Central memory CD8-positive, alpha-beta T cell (primary cell): Measurements from ENCODE around the gene RAD17.
"Not testable (repeated sequence)": the region's sequence is repeated elsewhere in the genome, so short reads cannot be mapped to it uniquely, and the experiment has no call there.

Source experiments
- ATAC-seq: fragments of 150-1000 bp; cut with Tn5 transposase; replicated peaks from 2 replicates; pipeline ENCODE4 v1.10.0; 2022; ENCODE audit warnings: mild to moderate bottlenecking, moderate FRiP score, moderate number of reproducible peaks; ENCODE audit not compliant: poor library complexity, severe bottlenecking; ENCODE audit errors: extremely low read depth
- DNase-seq, 2 donors: peaks; one replicate each; pipeline ENCODE4 v3.0.0; 2021; ENCODE audit warnings: low spot score in 2 of 2
- H3K27ac Mint-ChIP-seq: one replicate; pipeline ENCODE4 v1.8.0; 2022; ENCODE audit warnings: low read depth, mild to moderate bottlenecking, moderate library complexity, mixed read lengths
- H3K27me3 Mint-ChIP-seq: one replicate; pipeline ENCODE4 v1.8.0; 2022; ENCODE audit warnings: mixed read lengths
- H3K36me3 Mint-ChIP-seq: one replicate; pipeline ENCODE4 v1.8.0; 2022; ENCODE audit warnings: mild to moderate bottlenecking, moderate library complexity, mixed read lengths; ENCODE audit not compliant: insufficient read depth
- H3K4me1 Mint-ChIP-seq: one replicate; pipeline ENCODE4 v1.8.0; 2022; ENCODE audit warnings: mixed read lengths
- H3K4me3 Mint-ChIP-seq: one replicate; pipeline ENCODE4 v1.8.0; 2022; ENCODE audit warnings: mild to moderate bottlenecking, moderate library complexity, mixed read lengths
- H3K9me3 Mint-ChIP-seq: one replicate; pipeline ENCODE4 v1.8.0; 2022; ENCODE audit warnings: mixed read lengths

The RAD17 gene

DNA sequence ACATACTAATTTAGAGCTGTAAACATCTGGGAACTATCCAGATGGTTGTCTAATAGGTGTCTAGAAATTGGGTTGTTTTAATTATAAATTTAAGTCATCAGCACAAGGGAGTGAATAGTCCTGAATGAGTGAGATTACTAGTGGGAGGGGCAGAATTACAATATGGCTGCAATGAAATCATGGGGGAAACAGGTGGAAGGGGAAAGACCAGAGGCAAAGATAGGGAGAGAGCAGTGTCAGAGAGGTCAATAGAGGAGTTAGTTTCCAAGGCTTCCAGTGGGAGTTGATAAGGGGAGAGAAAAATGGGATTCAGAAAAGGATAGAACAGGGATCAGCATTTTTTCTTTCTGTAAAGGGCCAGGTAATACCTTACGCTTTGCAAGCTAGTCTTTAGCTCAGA, 9.2 kb upstream of the RAD17 start:
- Mint-ChIP-seq H3K27me3 (no peaks in the 10 kb centered on the region), H3K36me3 (peaks cover 34% of the 10 kb centered on the region), H3K4me3 (no peak overlapping the region), H3K9me3 (no peaks in the 10 kb centered on the region), H3K27ac (peak overlapping the region; percentile 10), H3K4me1 (peaks cover 33% of the 10 kb centered on the region)
- no peak for ATAC-seq
- DNase-seq, result no peak

DNA sequence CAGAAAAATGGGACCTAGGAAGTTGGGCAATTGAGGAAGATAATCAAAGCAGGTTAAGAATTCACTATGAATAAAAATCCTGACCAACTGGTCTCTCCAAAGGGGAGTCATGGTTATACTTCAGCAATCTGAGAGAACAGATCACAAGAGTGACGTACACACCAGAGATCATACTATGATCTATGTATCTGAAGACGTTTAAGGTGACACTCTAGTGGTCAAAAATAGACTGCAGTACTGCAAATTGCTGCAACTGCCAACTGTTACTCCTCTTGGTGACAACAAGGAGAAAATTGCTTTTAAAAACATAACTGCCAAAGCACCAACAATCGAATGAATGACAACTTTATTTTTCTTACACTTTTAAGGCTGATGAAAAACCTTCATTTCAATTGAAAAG, 5.2 kb upstream of the RAD17 start:
- ATAC-seq, result no peak
- Mint-ChIP-seq H3K27me3 (no peaks in the 10 kb centered on the region), H3K4me1 (peaks cover 38% of the 10 kb centered on the region), H3K27ac (no peak overlapping the region), H3K4me3 (no peak overlapping the region), H3K36me3 (peaks cover 54% of the 10 kb centered on the region), H3K9me3 (no peaks in the 10 kb centered on the region)
- no peak for DNase-seq

DNA sequence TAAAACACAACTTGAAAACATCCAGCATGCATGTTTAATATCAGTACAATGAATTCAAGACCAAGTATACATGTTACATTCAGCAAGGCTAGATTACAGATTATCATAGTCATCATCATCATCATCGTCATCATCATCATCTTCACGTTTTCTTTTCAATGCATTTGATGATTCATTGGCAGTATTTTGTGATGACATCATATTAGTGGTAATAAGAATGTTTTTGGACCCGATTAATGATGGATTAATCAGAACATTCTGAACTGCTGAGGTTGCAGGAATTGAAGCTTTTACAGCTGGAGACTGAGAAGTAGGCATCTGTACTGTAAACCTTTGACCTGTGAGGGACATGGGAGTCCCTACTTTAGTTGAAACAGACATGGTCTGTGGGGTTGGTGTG, 4.8 kb upstream of the RAD17 start:
- no peak for DNase-seq
- H3K27ac Mint-ChIP-seq, result no peak overlapping the region
- H3K36me3 Mint-ChIP-seq, result peaks cover 58% of the 10 kb centered on the region
- peaks cover 36% of the 10 kb centered on the region for H3K4me1 Mint-ChIP-seq
- ATAC-seq, result no peak
- no peaks in the 10 kb centered on the region for H3K27me3 Mint-ChIP-seq
- H3K9me3 Mint-ChIP-seq, result no peaks in the 10 kb centered on the region
- no peak overlapping the region for H3K4me3 Mint-ChIP-seq

DNA sequence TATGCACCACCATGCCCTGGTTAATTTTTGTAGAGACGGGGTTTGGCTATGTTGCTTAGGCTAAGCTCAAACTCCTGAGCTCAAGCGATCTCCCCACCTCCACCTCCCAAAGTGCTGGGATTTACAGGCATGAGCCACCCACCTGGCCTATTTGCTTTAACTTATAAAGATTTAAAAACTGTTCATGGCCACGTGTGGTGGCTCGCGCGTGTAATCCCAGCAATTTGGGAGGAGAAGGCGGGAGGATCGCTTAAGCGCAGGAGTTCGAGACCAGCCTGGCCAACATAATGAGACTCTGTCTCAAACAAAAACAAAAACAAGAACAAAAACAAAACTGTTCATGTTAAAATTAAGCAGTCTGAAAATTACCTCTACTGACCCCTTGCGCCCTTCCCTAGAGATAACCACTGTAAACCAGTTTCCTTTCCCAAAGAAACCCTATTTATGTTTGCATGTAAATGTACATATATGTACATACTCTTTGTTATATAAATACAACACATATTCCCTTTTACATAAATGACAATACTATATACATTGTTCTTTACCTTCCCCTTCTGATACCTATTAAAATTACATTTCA, 1.8 kb upstream of the RAD17 start:
- H3K4me1 Mint-ChIP-seq, result peaks cover 30% of the 10 kb centered on the region
- H3K9me3 Mint-ChIP-seq, result no peaks in the 10 kb centered on the region
- DNase-seq (no peak), ATAC-seq (no peak)
- no peaks in the 10 kb centered on the region for H3K27me3 Mint-ChIP-seq
- H3K36me3 Mint-ChIP-seq, result peaks cover 51% of the 10 kb centered on the region
- peak overlapping the region; percentile 90 for H3K4me3 Mint-ChIP-seq
- H3K27ac Mint-ChIP-seq, result peak overlapping the region; percentile 98

DNA sequence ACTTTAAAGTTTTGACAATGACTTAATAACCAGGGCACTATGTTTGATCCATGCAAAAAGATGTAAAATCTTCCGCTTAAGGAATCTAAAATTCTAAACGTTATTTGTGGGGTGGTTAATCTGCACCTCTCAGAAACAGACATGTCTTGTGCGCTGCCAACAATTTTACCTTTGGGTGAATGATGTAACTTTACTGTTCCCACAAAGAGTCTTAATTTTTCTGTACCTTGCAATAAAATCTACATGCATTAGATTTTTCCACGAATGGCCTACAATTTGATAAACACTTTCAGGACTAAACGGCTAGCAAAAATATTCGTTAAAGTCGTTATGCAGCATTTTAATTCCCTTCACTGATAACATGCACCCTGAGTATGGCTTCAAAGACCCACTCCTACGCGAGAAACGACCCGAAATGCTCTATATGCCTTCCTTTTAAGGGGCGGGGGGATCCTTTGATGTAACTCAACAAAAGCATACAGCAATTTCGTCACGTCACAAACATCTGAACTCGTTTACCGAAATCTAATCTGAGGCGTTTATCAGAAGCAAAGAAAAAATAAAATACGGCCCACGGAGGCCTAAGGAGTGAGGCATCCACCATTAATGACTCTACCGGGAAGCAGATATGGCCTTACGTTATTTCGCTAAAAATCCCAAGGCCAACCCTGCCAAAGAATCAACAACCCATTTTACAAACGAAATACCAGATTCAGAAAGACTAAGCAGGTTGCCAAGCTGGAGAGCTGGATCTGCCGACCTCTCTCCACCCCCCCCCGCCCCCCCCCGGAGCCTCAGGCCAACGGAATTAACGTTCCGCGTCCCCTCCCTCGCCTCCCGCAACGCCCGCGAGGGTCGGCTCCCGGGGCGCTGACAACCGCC, 919 bp upstream of the RAD17 start:
- H3K4me1 Mint-ChIP-seq, result peaks cover 30% of the 10 kb centered on the region
- ATAC-seq, result peak; percentile 9
- H3K27me3 Mint-ChIP-seq, result no peaks in the 10 kb centered on the region
- H3K36me3 Mint-ChIP-seq, result peaks cover 48% of the 10 kb centered on the region
- peak overlapping the region; percentile 90 for H3K4me3 Mint-ChIP-seq
- peak overlapping the region; percentile 98 for H3K27ac Mint-ChIP-seq
- no peak for DNase-seq
- H3K9me3 Mint-ChIP-seq, result no peaks in the 10 kb centered on the region

DNA sequence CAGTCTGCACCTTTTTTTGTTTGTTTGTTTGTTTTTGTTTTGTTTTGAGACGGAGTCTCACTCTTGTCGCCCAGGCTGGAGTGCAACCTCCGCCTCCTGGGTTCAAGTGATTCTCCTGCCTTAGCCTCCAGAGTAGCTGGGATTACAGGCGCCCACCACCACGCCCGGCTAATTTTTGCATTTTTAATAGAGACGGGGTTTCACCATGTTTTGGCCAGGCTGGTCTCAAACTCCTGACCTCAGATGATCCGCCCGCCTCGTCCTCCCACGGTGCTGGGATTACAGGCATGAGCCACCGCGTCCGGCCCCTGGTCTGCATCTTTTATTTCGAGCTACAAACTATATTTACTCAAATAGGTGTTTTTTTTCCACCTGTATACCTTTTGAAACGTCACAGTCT, 717 bp downstream of the RAD17 start:
- H3K4me1 Mint-ChIP-seq, result peaks cover 25% of the 10 kb centered on the region
- peaks cover 42% of the 10 kb centered on the region for H3K36me3 Mint-ChIP-seq

DNA sequence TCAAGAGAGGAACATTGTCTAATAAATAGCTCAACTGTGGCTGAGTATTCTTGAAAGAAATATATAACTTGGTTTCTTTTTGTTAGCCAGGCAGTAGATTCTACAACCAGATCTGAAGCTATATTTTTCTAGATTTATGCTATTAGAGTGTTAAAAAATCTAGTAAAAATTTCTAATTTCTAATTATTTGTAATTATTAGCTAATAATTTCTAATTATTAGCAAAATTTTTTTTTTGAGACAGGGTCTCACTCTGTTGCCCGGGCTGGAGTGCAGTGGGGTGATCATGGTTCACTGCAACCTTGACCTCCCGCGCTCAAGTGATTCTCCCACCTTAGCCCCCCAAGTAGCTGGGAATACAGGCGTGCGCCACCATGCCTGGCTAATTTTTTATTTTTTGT, 2.8 kb downstream of the RAD17 start:
- Mint-ChIP-seq H3K9me3 (no peaks in the 10 kb centered on the region), H3K4me1 (peaks cover 19% of the 10 kb centered on the region), H3K36me3 (peaks cover 31% of the 10 kb centered on the region), H3K27ac (peak overlapping the region; percentile 44), H3K27me3 (no peaks in the 10 kb centered on the region), H3K4me3 (no peak overlapping the region)
- DNase-seq (no peak), ATAC-seq (no peak)

More for the DNA sequence above, 717 bp downstream of the RAD17 start:
- not testable (repeated sequence) for ATAC-seq, DNase-seq, H3K9me3 Mint-ChIP-seq, H3K27me3 Mint-ChIP-seq
- Mint-ChIP-seq H3K4me3 (peak overlapping the region; percentile 90), H3K27ac (peak overlapping the region; percentile 98)

DNA sequence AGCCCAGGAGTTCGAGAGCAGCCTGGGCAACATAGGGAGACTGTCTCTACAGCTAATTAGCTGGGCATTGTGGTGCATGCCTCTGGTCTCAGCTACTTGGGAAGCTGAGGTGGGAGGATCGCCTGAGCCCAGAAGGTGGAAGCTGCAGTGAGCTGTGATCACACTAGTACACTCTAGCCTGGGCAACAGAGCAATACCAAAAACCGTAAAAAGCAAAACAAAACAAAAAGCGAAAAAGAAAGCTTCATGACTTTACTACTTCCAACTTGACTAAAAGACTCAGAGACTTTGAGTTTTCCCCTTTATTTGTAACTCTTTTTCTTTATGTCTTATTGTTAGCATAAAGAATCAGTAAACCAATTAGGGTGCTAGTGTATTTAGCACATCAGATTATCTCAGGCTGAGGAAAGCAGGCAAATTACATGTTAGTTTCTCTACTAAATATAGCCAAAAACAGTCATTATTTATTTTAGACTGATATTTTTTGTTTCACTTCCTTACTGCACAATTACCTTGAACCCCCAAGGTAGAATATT, 5.4 kb downstream of the RAD17 start:
- Mint-ChIP-seq H3K9me3 (no peaks in the 10 kb centered on the region), H3K36me3 (peaks cover 20% of the 10 kb centered on the region), H3K27ac (no peak overlapping the region), H3K4me1 (peaks cover 4% of the 10 kb centered on the region), H3K4me3 (no peak overlapping the region), H3K27me3 (no peaks in the 10 kb centered on the region)
- ATAC-seq (no peak), DNase-seq (no peak)

DNA sequence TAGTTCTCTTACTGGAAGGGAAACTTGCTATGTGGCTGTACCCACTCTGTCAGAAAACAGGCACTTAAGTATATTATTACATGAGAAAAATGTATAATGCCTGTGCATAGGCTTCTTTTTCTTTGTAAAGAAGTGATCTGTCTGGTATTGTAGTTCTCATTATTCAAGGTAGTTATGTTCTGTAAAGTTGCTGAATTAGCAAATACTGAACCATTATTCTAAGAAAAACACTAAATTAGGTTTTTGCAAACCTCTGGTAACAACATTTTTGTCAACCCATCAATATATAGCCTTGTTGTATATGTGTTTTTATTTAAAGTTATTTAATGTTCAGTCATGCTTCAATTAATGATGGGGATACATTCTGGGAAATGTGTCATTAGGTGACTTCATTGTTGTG, 8.8 kb downstream of the RAD17 start:
- peaks cover 27% of the 10 kb centered on the region for H3K36me3 Mint-ChIP-seq
- no peaks in the 10 kb centered on the region for H3K27me3 Mint-ChIP-seq
- no peak overlapping the region for H3K27ac Mint-ChIP-seq
- H3K4me1 Mint-ChIP-seq, result no peaks in the 10 kb centered on the region
- no peaks in the 10 kb centered on the region for H3K9me3 Mint-ChIP-seq
- no peak overlapping the region for H3K4me3 Mint-ChIP-seq
- ATAC-seq, result no peak
- no peak for DNase-seq

DNA sequence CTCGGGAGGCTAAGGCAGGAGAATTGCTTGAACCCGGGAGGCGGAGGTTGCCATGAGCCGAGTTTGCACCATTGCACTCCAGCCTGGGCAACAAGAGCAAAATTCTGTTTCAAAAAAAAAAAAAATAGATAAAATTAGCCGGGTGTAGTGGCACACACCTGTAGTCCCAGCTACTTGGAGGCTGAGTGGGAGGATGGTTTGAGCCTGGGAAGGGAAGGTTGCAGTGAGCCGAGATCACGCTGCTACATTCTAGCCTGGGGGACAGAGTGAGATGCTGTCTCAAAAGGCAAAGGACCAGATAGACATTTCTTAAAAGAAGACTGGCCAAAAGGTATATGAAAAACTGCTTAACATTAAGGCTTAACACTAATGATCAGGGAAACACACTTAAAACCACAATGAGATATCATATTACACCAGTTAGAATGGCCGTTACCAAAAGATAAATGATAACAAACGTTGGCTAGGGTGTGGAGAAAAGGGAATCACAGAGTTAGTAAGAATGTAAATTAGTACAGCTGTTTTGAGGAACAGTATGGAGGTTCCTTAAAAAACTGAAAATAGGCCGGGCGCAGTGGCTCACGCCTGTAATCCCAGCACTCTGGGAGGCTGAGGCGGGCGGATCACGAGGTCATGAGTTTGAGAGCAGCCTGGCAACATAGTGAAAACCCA, 35.2 kb downstream of the RAD17 start:
- no peaks in the 10 kb centered on the region for H3K27me3 Mint-ChIP-seq

DNA sequence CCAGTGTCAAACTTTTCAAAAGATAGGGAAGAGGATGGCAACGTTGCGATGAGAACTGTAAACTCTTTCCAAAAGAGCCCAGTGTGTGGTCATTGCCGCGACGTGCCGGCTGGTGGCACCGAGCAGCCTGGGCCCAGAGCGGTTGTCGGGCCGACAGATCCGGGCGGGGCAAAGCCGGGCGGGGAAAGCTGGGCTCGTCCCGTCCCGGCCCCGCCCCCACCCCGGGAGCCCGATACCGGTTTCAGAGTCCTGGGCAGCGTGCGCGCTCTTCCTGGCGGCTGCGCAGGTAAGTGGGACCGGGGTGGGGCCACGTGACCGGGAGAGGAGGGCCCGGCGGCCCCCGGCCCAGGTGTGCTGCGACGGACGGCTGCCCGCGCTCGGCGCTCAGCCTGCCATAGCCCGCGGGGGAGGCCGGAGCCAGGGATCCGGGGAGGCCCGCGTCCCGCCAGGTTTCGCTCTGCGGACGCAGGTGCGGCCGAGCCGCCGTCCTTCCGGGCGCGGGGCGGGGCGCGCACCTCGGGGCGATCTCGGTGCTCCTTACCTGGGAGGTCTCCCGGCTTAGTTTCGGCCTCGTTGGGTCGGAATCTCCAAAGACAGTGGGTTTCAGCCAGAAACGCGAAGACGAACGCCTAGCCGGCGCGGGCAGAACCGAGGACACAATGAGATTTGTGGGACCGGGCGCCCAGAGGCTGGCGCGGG, 45.4 kb downstream of the RAD17 start, which contains the start of gene MARVELD2:
TSS of gene MARVELD2 (plus strand) at position 232 of the 699 bp plus-strand sequence. CDS start 4,270 bp downstream, outside the sequence.
- Mint-ChIP-seq H3K36me3 (peaks cover 12% of the 10 kb centered on the region), H3K4me1 (no peaks in the 10 kb centered on the region), H3K4me3 (peak within 1 kb of the TSS; percentile 54), H3K27ac (no peak within 1 kb of the TSS), H3K9me3 (no peaks in the 10 kb centered on the region), H3K27me3 (no peaks in the 10 kb centered on the region)
- no peak for DNase-seq
- peak; percentile 46 for ATAC-seq

More for the DNA sequence above, 35.2 kb downstream of the RAD17 start:
- no peak for DNase-seq
- Mint-ChIP-seq H3K27ac (no peak overlapping the region), H3K4me1 (no peaks in the 10 kb centered on the region), H3K4me3 (no peak overlapping the region), H3K9me3 (no peaks in the 10 kb centered on the region), H3K36me3 (peaks cover 39% of the 10 kb centered on the region)
- ATAC-seq, result no peak

DNA sequence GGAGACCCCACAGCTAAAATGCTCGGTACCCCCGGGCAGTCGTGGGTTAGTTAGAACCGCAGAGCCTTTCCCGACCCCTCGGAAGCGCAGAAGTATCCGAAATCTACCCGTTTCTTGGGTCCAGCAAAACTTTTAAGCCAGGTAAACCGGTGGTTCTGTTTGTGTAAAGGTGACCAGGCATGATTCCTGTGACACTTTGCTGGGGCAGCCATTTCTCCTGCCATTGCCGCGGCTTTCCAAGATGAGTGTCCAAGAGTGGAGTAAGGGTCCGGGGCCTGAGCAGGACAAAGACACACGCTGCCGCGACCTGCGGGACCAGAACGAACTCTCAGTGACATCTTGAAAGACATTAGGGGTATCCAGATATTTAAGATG, 46.0 kb downstream of the RAD17 start:
- no peak for ATAC-seq
- DNase-seq, result no peak
- H3K27me3 Mint-ChIP-seq, result no peaks in the 10 kb centered on the region
- H3K9me3 Mint-ChIP-seq, result no peaks in the 10 kb centered on the region
- peak overlapping the region; percentile 13 for H3K4me3 Mint-ChIP-seq
- H3K27ac Mint-ChIP-seq, result no peak overlapping the region
- no peaks in the 10 kb centered on the region for H3K4me1 Mint-ChIP-seq
- peaks cover 12% of the 10 kb centered on the region for H3K36me3 Mint-ChIP-seq
